ENCODE data around the gene RXRA.

Gene RXRA

DNA sequence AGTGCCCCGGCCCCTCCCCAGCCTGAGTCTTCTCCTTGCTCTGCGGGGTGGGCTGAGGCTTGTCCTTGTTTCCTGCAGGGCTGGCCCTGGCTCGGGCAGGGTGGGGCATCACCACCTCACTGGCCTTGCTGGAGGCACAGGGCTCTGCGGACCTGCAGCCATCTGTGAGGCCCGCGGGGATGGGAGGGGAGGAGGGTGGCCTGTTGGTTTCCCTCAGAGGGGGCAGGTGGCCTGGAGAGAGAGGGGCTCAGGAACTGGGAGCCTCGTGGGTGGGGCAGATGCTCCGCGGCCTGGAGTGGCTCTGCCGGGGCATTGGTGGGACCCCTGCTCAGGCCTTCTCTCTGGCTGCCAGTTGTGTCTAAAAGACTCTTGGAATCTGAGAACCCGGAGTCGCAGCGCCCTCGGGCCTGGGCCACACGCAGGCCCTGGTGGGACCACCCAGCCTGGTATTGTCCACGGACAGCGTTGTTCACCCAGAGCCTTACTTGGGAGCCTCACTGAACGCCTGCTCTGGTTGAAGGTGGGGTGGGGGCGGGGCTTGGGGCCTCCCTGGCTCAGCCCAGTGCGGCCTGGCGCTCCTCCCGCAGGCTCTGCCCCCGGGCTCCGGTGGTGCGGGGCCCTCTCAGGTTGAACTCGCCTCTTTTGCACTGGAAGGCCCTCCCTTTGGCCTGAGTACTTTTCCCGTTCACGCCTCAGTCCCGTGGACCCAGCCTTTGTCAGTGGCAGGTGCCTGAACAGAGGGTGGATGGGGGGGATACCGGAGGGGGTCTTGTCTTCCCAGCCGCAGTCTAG is 111.3 kb downstream of the RXRA start:
- DNase-seq: no peak

DNA sequence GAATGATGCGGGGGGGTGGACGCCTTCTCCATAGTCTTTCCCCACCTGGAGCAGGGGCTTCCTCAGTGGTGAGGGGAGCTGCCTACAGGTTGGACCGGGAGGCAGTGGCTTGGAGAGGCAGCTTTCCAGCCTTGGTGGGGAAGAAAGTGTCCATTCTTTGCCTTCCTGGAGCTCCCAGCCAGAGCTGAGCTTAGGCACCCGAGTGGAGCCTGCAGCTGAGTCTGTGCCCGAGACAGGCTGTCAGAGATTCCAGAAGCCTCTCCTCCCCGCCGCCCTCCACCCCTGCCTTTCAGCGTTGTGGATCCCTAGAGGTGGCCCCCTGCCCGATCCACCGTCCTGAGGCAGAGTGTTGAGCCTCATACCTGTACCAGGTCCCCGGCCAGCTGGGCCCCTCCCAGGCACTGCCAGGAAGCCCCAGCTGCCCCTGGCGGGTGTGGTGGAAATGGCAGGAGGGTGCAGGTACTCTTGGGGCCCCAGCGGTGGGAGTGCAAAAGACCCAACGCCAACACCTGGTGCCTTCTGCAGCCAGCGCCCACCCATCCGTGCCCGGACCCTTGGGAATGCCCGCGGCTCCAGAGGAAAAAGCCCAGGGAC is 112.0 kb downstream of the RXRA start:
- DNase-seq: no peak

DNA sequence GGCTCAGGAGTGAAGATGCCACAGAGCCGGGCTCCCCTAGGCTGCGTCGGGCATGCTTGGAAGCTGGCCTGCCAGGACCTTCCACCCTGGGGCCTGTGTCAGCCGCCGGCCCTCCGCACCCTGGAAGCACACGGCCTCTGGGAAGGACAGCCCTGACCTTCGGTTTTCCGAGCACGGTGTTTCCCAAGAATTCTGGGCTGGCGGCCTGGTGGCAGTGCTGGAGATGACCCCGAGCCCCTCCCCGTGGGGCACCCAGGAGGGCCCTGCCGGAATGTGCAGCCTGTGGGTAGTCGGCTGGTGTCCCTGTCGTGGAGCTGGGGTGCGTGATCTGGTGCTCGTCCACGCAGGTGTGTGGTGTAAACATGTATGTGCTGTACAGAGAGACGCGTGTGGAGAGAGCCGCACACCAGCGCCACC is 113.1 kb downstream of the RXRA start:
- no peak for DNase-seq

DNA sequence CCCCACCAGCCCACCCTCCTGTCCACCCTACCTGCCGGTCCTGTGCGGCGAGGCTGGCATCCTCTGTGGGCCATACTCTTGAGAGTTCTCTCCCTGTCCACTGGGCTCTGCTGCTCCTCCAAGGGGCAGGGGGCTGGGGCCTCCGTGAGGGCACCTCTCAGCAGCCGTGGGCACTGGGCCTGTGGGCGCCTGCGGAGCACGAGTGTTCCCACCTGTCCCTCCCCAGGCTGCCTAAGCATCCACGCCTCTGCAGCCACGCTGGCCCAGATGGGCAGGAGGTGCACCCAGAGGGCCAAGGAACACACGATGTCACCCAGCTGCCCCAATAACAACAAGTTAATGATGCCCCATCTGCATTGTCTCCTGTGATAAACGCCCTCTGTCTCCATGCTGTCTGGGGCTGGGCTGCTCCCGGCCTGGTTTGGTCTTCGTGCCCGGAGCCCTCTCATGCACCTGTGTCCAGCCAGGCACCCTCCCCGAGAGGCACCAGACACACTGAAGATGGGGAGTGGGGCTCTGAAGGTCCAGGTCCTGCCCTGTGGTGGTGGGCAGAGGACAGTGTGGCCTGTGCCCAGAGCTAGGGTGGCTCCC is 114.5 kb downstream of the RXRA start:
- DNase-seq: no peak

DNA sequence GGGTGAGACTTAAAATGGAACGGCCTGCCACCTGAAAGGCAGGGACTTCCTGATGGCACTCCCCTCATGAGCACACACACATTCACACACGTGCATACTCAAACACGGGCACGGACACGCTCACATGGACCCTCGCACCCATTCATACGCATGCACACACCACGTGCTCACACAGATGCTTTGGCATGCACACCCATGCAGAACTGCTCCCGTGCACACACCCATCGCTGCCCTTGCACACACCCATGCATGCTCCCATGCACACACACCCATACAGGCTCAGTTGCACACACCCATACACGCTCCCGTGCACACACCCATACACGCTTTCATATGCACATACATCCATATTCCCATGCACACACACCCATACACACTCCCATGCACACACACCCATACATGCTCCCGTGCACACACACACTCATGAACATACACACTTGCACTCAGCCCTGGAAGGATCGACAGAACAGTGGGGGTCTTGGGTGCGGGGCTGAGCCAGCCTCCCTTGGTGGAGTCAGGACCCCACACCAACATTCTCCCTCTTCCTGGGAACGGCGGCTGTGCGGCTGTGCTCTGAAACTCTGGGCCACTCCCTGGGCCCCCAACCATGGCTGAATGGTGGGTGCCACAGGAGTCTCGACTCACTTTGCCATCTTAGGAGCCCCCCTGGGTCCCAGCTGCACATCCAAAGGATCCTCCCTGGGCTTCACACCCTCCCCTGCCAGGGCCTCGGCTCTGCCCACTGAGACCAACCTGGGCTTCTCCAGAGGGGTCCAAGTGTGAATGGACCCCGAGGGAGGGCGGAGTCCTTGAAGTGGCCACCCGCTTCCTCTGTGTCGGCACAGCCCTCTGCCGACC is 115.2 kb downstream of the RXRA start:
- no peak for DNase-seq

DNA sequence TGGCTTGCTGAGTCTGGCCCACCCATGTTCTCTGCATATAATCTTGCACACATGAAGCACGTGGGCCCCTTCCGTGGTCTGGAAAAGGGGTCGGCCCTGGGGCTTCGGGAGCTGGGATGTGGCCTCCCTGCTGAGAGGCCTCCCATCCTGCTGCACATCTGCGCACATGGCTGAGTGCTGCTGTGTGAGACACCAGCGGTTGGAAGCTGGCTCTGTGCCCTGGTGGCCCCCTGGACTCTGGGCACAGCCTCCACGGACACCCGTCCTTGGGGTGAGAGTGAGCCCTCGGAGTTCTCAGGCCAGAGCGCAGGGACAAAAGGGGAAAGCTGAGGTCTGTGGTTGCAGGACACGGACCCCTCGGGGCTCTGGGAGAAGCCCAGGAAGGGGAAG is 115.8 kb downstream of the RXRA start:
- no peak for DNase-seq

DNA sequence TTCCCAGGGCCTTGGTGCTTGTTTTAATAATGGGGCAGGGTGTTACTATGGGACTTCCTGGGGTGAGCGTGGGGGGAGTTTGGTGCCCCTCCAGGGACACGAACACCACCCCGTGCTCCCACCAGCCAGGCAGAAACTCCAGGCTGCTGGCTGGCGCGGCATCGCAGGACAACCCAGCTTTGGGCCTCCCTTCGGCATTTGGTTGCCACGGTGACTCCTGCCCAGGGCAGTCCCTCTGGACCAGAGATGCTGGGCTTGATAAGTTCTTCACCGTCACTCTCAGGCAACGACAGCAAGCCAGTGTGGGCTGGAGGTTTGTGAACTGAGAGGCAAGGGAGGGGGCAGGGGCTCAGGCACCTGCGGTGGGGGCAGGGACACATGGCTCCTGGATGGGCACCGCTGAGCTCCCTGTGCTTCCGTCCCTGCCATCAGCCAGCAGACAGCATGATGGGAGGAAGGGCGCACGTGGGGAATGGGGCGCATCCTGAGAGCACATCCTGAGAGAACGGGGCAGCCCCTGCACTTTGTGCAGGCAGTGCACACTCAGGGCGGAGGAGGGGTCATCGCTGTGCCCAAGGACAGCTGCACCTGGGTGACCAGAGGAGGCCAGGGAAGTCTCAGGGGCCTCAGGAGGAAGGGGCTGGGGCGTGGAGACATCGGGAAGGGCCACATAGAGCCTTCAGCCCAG is 116.4 kb downstream of the RXRA start:
- no peak for DNase-seq

DNA sequence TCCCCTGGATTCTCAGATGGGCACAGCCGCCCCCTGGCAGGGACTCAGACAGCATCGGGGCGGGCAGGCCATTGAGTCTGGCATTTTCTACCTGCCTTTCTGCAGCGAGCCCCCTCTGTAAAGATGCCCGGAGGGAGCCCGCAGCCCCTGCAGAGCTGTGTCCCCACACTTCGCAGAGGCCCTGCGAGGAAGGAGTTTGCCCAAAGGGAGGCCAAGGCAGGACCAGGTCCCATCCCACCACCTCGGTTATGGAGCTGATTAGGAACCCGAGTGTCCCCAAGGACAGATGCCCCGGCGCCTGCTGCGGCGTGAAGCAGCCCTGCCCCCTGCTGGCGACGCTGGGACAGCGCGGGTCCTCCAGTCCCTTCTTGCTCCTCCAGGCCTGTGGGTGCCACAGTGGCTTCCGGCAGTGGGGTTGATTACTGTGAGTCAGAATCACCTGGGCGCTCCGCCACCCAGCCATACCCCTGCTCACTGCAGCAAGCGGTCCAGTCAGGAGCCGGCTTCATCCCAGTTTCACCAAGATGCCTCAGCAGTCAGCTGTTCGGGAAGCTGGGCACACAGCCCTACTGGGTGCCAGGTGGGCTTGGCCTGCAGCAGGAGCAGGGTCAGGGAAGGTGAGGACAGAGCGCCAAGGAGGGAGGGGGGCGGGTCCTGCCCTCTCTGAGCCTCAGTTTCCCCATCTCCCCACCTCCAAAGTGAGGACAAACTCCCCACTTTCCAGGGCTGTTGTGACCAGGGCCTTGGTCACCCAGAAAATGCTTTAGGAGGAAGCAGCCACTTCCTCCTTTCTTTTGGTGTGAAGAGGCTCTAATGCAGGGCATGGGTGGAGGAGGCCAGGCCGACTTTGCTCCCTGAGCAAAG is 117.2 kb downstream of the RXRA start:
- peak; percentile 32 for DNase-seq

DNA sequence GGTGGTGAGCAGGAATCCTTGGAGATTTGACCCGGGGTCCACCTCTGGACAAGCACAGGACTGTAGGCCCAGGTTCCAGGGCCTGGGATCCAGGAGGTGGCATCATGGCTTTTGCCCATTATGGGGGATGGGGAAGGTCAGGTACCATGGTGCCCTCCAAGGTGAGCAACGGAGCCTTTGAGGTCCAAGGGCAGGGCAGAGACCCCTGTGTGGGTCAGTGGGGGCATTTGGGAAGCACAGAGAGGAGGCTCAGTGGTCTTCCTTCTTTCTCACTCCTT is 117.7 kb downstream of the RXRA start:
- no peak for DNase-seq

DNA sequence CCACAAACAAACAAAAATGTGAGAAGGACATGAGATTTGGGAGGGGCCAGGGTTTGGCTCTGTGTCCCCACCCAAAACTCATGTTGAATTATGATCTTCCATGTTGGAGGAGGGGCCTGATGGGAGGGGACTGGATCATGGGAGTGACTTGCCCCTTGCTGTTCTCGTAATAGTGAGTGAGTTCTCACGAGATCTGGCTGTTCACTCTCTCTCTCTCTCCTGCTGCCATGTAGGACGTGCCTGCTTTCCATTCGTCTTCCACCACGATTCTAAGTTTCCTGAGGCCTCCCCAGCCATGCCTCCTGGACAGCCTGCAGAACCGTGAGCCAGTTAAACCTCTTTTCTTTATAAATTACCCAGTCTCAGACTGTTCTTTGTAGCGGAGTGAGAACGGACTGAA is 118.7 kb downstream of the RXRA start:
- DNase-seq: no peak

DNA sequence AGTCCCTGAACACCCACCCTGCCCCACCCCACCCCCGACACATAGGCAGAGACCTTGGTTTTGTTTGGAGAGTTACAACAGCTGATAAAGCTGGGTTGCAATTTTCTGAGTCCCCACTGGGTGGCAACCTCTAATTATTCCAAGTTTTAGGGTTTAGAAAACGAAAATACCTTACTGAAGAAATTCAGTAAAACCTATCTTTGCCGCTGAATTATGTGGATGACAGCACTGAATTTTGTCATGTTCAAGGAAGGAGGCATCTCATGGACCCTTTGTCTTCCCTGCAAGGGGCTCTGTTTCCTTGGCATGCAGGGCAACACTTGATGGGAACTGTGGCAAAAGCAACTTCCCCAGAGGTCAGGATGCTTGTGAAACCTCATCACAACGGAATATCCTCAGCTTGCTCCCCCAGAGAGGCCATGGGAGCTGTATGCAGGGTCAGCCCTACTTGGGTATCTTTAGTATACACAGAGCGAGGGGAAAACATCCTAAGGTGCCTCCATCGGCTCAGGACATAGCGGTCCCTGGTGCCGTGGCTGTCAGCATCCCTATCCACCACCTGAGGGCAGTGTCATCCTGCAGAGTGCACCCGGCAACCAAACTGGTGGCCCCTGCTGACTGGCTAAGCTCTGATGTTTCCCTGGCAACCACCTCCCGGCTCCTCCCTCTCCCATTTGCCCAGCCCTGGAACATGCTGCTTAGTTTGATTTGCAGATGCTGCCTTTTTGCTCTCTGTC is 123.1 kb downstream of the RXRA start:
- DNase-seq: peak; percentile 46

DNA sequence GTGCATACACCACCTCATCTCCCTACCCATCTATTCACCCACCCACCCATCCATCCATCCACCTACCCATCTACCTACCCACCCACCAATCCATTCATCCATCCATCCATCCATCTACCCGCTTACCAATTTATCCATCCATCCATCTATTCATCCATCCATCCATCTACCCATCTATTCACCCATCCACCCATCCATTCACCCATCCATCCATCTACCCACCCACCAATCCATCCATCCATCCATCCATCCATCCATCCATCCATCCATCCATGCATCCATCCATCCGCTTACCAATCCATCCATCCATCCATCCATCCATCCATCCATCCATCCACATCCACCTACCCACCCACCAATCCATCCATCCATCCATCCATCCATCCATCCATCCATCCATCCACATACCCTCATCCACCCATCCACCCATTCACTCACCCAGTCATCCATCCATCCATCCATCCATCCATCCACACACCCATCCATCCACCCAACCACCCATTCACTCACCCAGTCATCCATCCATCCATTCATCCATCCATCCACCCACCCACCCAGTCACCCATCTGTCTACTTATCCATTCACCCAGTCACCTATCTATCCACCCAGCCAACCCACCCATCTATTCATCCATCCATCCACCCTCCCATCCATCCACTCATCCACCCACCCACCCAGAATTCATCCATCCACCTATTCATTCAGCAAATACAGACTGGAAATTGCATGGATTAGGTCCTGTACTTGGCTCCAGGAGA is 125.6 kb downstream of the RXRA start:
- no peak for DNase-seq

DNA sequence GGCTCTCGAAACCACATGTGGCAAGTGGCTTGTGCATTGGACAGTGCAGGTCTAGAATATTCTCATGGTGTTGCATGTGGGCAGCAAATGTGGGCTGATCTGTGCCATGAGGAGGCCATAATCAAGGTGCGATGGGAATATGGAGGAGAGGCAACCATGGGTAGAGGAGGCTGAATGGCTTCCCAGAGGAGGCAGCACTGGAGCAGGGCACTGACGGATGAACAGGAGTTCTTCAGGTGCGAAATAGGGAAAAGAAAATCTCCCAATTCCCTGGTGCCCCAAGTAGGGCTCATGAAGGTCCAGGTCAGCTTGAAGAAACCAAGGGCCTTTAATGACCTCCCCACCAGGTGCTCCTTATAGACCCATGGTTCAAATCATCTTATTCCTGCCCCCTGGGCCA is 126.5 kb downstream of the RXRA start:
- no peak for DNase-seq

DNA sequence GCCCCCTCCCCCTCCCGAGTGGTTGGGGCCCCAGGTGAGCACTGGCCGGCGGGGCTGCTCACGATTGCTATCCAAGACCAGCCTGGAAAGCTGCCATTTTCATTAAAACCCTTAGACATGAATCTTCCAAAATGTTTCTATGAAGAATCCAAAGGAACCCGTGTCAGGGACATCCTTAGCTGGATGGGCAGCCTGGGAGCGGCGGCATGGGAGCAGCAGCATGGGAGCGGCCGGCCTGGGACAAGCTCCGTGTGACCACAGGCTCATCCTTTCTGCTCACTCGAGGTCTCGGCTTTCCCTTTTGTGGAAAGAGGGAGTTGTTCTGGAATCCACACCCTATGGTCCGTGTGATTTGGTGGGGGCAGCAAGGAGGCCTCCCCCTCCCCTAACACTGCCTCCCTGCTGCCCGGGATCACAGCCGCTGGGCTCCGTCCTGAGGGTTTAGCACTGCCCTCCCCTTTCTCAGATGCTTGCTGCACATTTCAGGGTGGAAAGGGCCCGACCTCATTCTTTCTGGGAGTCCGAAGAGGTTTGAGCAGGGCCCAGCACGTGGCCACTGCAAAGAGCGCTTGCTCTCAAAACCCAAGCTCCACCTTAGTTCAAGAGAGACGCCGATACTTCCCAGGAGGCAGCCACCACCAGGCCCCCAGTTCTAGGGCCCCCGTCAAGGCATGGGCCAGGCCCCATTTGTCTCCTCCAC is 127.7 kb downstream of the RXRA start:
- DNase-seq: no peak

DNA sequence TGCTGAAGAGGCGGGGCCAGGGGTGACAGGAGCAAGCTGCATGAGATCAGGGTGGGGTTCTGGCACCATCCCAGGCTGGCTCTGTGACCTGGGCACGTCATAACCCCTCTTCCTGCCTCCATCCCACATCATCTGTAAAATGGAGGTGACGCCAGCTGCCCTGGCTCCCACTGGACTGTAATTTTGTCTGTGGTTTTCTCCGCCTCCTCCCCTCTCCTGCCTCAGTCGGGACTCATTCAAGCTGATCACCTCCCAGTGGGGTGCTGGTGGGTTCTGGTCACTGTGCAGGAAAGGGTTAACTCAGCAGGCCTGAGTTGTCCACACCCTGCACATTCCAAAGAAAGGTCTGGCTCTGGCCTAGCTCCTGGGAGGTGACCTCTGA is 128.2 kb downstream of the RXRA start:
- no peak for DNase-seq

DNA sequence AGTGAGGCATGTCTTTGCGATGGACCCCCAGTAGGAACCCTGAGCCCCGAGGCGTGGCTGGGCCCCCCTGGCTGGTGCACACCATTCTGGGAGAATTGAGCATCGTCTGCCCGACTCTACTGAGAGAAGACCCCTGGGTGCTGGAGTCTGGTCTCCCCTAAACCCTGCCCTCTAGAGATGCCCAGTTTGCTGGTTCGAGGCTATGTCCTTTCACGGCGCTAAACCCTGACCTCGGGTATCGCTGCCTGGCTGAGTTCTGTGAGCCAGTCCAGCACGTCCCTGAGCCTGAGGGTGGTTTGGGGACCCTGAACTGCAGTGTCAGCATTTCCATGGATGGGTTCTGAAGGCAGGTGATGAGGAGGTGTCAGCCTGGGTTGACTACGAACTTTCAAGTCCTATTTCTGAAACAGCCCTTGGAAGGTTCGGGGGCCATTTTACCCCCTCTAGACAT is 128.8 kb downstream of the RXRA start:
- no peak for DNase-seq

DNA sequence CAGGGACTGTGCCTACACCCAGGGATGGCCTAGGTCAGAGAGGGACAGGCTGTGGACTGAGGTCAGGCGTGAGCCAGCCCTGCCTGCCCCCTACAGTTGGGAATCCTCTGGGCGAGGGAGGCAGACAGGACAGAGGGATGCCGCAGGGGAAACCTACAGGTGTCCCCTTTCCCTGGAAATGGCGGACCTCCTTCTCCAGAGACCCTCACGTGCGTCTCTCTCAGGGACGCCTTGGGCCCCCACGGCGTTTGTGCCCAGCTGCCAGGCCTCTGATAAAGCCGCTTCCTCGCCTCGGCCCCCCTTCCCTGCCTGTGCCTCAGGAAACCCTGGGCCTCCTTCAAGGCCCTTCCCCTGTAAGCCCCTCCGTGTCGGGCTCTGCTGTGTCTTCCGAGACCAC is 129.3 kb downstream of the RXRA start:
- no peak for DNase-seq

DNA sequence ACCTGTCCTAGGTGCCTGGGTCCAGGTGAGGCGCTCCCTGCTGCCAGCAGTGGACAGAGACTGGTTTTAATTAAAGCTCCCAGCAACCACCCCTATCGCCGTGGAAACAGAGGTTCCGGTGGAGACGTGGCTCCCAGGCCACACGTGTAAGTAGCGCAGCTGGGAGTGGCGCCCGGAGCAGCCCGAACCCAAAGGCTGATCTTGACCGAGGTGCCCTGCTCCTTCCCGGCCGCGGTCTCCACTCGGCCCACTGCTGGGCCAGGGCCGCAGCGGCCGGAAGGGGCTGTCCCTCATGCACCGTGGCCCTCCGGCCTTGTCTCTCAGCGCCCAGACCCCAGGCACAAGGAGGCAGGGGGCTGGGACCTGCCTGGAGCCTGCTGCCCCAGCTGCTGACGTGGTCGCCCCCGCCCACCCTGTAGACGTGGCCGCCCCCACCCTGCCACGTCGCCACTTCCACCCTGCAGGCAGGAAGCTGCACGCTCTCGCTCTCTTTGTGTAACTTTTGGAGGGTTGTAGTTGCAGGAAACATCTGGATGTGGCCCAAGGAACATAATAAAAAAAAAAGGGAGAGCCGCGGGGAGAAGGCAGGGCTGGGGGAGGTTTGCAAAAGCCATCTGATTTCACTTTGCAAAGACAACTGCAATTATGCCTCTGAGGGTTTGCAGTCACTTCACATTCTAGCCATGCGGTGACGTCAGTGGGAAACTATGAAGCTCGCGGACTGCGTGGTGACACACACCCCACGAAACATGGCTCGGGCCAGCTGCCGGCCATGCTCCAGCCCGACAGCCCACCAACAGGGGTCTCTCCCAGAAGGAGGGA is 129.9 kb downstream of the RXRA start:
- DNase-seq: peak; percentile 60

DNA sequence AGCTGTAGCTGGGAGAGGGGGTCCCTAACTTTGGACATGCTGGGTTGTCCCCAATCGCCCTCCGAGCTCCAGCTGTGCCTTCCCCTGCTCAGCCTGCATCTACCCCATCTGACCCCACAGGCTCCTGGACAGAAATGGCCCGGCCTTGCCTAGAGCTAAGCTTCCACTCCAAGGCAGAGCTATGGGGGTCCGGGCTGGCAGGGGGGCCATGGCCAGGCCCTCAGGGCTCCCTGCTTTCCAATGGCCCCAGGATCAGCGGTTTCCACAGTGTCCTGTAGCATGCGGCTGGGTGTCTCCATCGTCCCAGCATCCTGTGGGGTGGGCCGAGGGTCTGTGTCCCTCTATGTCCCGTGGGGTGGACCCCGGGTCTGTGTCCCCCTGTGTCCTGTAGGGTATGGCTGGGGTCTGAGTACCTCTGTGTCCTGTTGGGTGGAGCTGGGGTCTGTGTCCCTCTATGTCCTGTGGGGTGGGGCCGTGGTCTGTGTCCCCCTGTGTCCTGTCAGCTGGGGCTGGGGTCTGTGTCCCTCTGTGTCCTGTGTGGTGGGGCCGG is 130.6 kb downstream of the RXRA start:
- DNase-seq: no peak
